Ascending aorta (tissue), 2 donors: ENCODE data around the gene NME7. TPM values are rescaled to one million over a fixed set of nuclear protein-coding genes. Genes with fewer than 3 reads are reported as not detected.
A peak's percentile ranks its signal among the peaks of the same experiment; 100 is the strongest.

Experiments
- DNase-seq, 2 donors: peaks; one replicate each; pipeline ENCODE4 v3.0.0-alpha.2; 2019; ENCODE audit warnings: low spot score in 2 of 2
- H3K27ac ChIP-seq, 2 donors: fragments of 200-600 bp; sonication (generic); one replicate each; pipeline ENCODE4 v1.5.1; 2016 to 2017; ENCODE audit warnings: mild to moderate bottlenecking in 1 of 2
- H3K27me3 ChIP-seq: fragments of 200-600 bp; sonication (generic); one replicate; pipeline ENCODE4 v1.5.1; 2017
- H3K36me3 ChIP-seq, 2 donors: fragments of 200-600 bp; sonication (generic); one replicate each; pipeline ENCODE4 v1.5.1; 2016
- H3K4me1 ChIP-seq, 2 donors: fragments of 200-600 bp; sonication (generic); one replicate each; pipeline ENCODE4 v1.5.1; 2016 to 2017; ENCODE audit warnings: mild to moderate bottlenecking in 1 of 2
- H3K4me3 ChIP-seq, 2 donors: fragments of 200-600 bp; sonication (generic); one replicate each; pipeline ENCODE4 v1.5.1; 2016 to 2017; ENCODE audit warnings: mild to moderate bottlenecking in 1 of 2
- H3K9me3 ChIP-seq, 2 donors: fragments of 200-600 bp; sonication (generic); one replicate each; pipeline ENCODE4 v1.5.1; 2016
- CTCF ChIP-seq, 3 experiments: fragments of 200-600 bp in 2 of 3; fragments of 450-650 bp in 1 of 3; sonication (generic) in 2 of 3; IDR thresholded peaks; one replicate each; pipeline ENCODE4 v1.5.1; 2016 to 2019; ENCODE audit warnings: antibody characterized with exemption in 3 of 3, mild to moderate bottlenecking in 1 of 3, moderate library complexity in 1 of 3
- intact Hi-C: fragments of 100-400 bp; cut with DNase I; formaldehyde crosslinking; loops from one replicate; pipeline ENCODE4 v1.15.1; 2023
- total RNA-seq: library from RNA; depleted of rRNA; stranded (reverse); fragments of >200 nt; gene quantifications from one replicate; pipeline ENCODE4 v1.1.0, GENCODE V29; 2016

NME7 gene
- total RNA-seq, 1 donor from 2014 or later = 4.9 TPM

GRCh38 chr1:169110236-169110635, 257.4 kb downstream of the NME7 start:
- Histone ChIP-seq H3K9me3 (no peaks in the 10 kb centered on the region), H3K27me3 (no peaks in the 10 kb centered on the region), H3K4me3 (peak overlapping the region; percentile 14 to 19), H3K36me3 (peaks cover 4% of the 10 kb centered on the region in 2 donors), H3K4me1 (peaks cover 2 to 10% of the 10 kb centered on the region in 2 donors), H3K27ac (peak overlapping the region in 1 of 2 donors; percentile 21)
- no peak for TF ChIP-seq CTCF (IDR thresholded peaks at IDR 0.05)
- DNase-seq = no peak
- intact Hi-C loops = no loop called here

GRCh38 chr1:169109561-169110134, 257.9 kb downstream of the NME7 start:
- no peak for TF ChIP-seq CTCF (IDR thresholded peaks at IDR 0.05)
- intact Hi-C loops = loop anchor here (5.0 to 10.0 kb wide), 4 partner anchors 258 to 885 kb away; partner anchors contain the start of genes BLZF1, NME7, SFT2D2 and SLC19A2

GRCh38 chr1:169108863-169109560, 258.6 kb downstream of the NME7 start:
- TF ChIP-seq CTCF (IDR thresholded peaks at IDR 0.05) = no peak
- DNase-seq = no peak
- peaks cover 4% of the 10 kb centered on the region in 2 donors for H3K36me3 ChIP-seq

More at GRCh38 chr1:169109561-169110134, 257.9 kb downstream of the NME7 start:
- Histone ChIP-seq H3K4me3 (peak overlapping the region; percentile 14 to 19), H3K36me3 (peaks cover 4% of the 10 kb centered on the region in 2 donors), H3K4me1 (peaks cover 2 to 10% of the 10 kb centered on the region in 2 donors), H3K27ac (peak overlapping the region in 1 of 2 donors; percentile 21), H3K9me3 (no peaks in the 10 kb centered on the region), H3K27me3 (no peaks in the 10 kb centered on the region)
- peak in 1 of 2 donors; percentile 70 for DNase-seq

GRCh38 chr1:169108223-169108622, 259.4 kb downstream of the NME7 start:
- intact Hi-C loops = loop anchor here (5.0 to 10.0 kb wide), 4 partner anchors 259 to 883 kb away; partner anchors contain the start of genes BLZF1, NME7, SFT2D2 and SLC19A2
- peaks cover 2 to 8% of the 10 kb centered on the region in 2 donors for H3K4me1 ChIP-seq
- no peak for DNase-seq
- no peak overlapping the region for H3K27ac ChIP-seq
- TF ChIP-seq CTCF (IDR thresholded peaks at IDR 0.05) = no peak
- H3K36me3 ChIP-seq = peaks cover 4% of the 10 kb centered on the region in 2 donors
- H3K27me3 ChIP-seq = no peaks in the 10 kb centered on the region
- no peaks in the 10 kb centered on the region for H3K9me3 ChIP-seq
- H3K4me3 ChIP-seq = peak overlapping the region; percentile 60 to 96

More at GRCh38 chr1:169108863-169109560, 258.6 kb downstream of the NME7 start:
- Histone ChIP-seq H3K27ac (peak overlapping the region; percentile 9 to 21), H3K27me3 (no peaks in the 10 kb centered on the region), H3K4me1 (peaks cover 2 to 10% of the 10 kb centered on the region in 2 donors), H3K9me3 (no peaks in the 10 kb centered on the region), H3K4me3 (peak overlapping the region; percentile 19 to 96)
- intact Hi-C loops = loop anchor here (5.0 to 10.0 kb wide), 4 partner anchors 258 to 884 kb away; partner anchors contain the start of genes BLZF1, NME7, SFT2D2 and SLC19A2

GRCh38 chr1:169107603-169108208, 259.9 kb downstream of the NME7 start:
- H3K27ac ChIP-seq = no peak overlapping the region
- TF ChIP-seq CTCF (IDR thresholded peaks at IDR 0.05) = no peak
- DNase-seq = no peak
- H3K9me3 ChIP-seq = no peaks in the 10 kb centered on the region
- peaks cover 4% of the 10 kb centered on the region in 2 donors for H3K36me3 ChIP-seq
- peaks cover 2 to 7% of the 10 kb centered on the region in 2 donors for H3K4me1 ChIP-seq
- no peaks in the 10 kb centered on the region for H3K27me3 ChIP-seq
- intact Hi-C loops = loop anchor here (2.0 to 10.0 kb wide), 5 partner anchors 260 to 883 kb away; partner anchors contain the start of genes BLZF1, NME7, SFT2D2 and SLC19A2
- peak overlapping the region; percentile 60 to 96 for H3K4me3 ChIP-seq
